ENCODE results near the gene ENO4.

Gene ENO4

DNA sequence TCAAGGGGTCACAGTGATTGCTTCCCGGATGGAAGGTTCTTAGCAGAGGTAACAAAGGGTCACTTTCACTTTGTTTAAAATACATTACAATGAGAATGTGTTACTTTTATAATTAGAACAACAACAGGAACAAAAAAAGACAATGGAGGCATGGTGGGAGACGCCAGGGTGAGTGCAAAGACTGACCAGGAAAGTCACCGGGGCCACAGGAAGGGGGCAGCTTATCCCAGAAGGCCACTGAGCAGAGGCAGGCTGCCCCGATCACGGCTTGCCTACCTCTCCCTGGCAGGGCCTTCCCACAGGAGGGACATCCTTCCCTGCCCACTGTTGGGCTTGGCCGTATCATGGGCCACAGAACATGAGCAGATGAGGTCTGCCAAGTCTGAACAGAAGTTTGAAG, 46.8 kb upstream of the ENO4 start:
- Histone ChIP-seq H3K9me2 (replicated peaks; ENCODE audit: insufficient read depth, low read length) (no peaks in the 10 kb centered on the region), H2AFZ (ENCODE audit: low read depth, low read length, severe bottlenecking) (no peak overlapping the region)

DNA sequence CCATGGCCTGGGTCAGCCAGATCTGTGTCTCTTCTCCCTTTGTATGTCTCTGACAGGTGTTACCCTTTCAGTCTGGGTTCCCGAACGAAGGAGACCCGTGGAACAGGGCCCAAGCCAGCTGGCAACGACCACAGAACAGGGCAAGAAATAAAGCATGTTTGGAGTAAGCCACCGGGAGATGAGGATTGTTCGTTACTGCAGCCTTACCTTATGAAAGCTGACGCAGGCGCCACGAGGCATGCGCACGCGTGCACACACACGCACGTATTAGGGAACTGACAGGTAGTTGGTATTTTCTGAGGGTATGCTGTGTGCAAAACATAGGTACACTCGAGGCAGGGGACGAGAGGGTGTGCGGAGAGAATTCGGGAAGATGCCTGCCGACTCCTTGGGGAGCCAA, 46.4 kb upstream of the ENO4 start:
- H3F3A ChIP-seq (ENCODE audit: insufficient read depth), result no peaks in the 10 kb centered on the region
- H3K9me3 ChIP-seq (ENCODE audit: insufficient read depth, low read length), result no peaks in the 10 kb centered on the region
- no peak overlapping the region for H3K4me2 ChIP-seq (ENCODE audit: low read depth, low read length, poor library complexity, severe bottlenecking)
- H3K27ac ChIP-seq (ENCODE audit: low read depth, low read length), result no peak overlapping the region
- no peaks in the 10 kb centered on the region for H3K9me2 ChIP-seq (replicated peaks; ENCODE audit: insufficient read depth, low read length)
- H3K4me3 ChIP-seq (ENCODE audit: insufficient read depth, low read length, poor library complexity, severe bottlenecking), result no peak overlapping the region
- no peaks in the 10 kb centered on the region for H3K27me3 ChIP-seq (ENCODE audit: low read length)
- no peaks in the 10 kb centered on the region for H3K79me2 ChIP-seq (ENCODE audit: insufficient read depth, low read length)
- no peak for TF ChIP-seq EZH2phosphoT487 (conservative IDR thresholded peaks at IDR 0.05; ENCODE audit: low read length)
- TF ChIP-seq, protein P1, sequence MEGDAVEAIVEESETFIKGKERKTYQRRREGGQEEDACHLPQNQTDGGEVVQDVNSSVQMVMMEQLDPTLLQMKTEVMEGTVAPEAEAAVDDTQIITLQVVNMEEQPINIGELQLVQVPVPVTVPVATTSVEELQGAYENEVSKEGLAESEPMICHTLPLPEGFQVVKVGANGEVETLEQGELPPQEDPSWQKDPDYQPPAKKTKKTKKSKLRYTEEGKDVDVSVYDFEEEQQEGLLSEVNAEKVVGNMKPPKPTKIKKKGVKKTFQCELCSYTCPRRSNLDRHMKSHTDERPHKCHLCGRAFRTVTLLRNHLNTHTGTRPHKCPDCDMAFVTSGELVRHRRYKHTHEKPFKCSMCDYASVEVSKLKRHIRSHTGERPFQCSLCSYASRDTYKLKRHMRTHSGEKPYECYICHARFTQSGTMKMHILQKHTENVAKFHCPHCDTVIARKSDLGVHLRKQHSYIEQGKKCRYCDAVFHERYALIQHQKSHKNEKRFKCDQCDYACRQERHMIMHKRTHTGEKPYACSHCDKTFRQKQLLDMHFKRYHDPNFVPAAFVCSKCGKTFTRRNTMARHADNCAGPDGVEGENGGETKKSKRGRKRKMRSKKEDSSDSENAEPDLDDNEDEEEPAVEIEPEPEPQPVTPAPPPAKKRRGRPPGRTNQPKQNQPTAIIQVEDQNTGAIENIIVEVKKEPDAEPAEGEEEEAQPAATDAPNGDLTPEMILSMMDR (IDR thresholded peaks at IDR 0.05; ENCODE audit: insufficient read depth, low read length, poor library complexity, severe bottlenecking), result no peak
- no peak overlapping the region for H3K9ac ChIP-seq (ENCODE audit: low read length)
- no peaks in the 10 kb centered on the region for H3K36me3 ChIP-seq (ENCODE audit: low read length)
- no peak overlapping the region for H2AFZ ChIP-seq (ENCODE audit: low read depth, low read length, severe bottlenecking)
- no peaks in the 10 kb centered on the region for H4K20me1 ChIP-seq (ENCODE audit: low read depth, low read length)

More for the DNA sequence above, 46.8 kb upstream of the ENO4 start:
- Histone ChIP-seq H3F3A (ENCODE audit: insufficient read depth) (no peaks in the 10 kb centered on the region), H3K79me2 (ENCODE audit: insufficient read depth, low read length) (no peaks in the 10 kb centered on the region), H3K9ac (ENCODE audit: low read length) (no peak overlapping the region), H3K4me3 (ENCODE audit: insufficient read depth, low read length, poor library complexity, severe bottlenecking) (no peak overlapping the region), H3K27me3 (ENCODE audit: low read length) (no peaks in the 10 kb centered on the region), H3K36me3 (ENCODE audit: low read length) (no peaks in the 10 kb centered on the region), H4K20me1 (ENCODE audit: low read depth, low read length) (no peaks in the 10 kb centered on the region), H3K27ac (ENCODE audit: low read depth, low read length) (no peak overlapping the region), H3K9me3 (ENCODE audit: insufficient read depth, low read length) (no peaks in the 10 kb centered on the region), H3K4me2 (ENCODE audit: low read depth, low read length, poor library complexity, severe bottlenecking) (no peak overlapping the region)
- TF ChIP-seq, protein P1 (IDR thresholded peaks at IDR 0.05; ENCODE audit: insufficient read depth, low read length, poor library complexity, severe bottlenecking), result no peak
- TF ChIP-seq EZH2phosphoT487 (conservative IDR thresholded peaks at IDR 0.05; ENCODE audit: low read length), result no peak

DNA sequence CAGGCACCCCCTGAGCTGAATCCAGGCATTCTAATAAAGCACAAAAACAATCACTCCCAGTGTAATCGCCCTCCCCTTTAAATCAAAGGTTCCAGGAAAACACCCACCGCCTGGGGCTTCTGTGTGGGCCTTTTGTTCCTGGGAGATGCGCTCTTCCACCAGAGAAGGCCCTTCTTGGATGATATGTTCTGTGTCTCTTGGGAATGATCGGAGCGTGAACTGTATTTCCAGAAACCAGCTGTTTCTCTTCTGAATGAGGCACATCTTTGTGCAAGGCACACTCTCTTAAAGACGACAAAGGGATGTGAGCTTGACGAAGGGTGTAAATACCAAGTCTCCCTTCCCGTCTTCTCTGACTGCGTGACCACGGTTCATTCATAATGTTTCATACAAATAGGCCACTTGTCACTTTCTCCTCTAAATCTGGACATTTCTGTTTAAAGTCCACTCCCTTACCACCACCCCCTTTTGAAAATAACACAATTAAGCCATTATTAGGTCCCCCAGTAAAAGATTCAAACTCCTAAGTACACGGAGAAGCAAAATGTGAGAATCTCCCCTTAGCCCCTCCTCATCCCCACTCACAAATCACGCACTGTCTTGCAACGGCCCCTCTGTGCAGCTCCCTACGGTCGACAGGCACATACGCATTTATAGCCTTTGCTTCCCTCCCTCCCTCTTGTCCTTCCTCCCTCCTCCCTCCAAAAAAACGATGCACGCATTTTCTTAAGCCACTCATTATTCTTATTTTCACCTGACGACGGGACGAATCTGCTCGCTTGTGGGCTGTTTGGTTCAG, 45.6 kb upstream of the ENO4 start:
- Histone ChIP-seq H3K27me3 (ENCODE audit: low read length) (no peaks in the 10 kb centered on the region), H3K4me3 (ENCODE audit: insufficient read depth, low read length, poor library complexity, severe bottlenecking) (no peak overlapping the region), H3K9me2 (replicated peaks; ENCODE audit: insufficient read depth, low read length) (no peaks in the 10 kb centered on the region), H3K36me3 (ENCODE audit: low read length) (no peaks in the 10 kb centered on the region), H4K20me1 (ENCODE audit: low read depth, low read length) (no peaks in the 10 kb centered on the region), H2AFZ (ENCODE audit: low read depth, low read length, severe bottlenecking) (no peak overlapping the region), H3F3A (ENCODE audit: insufficient read depth) (no peaks in the 10 kb centered on the region), H3K9me3 (ENCODE audit: insufficient read depth, low read length) (no peaks in the 10 kb centered on the region), H3K9ac (ENCODE audit: low read length) (no peak overlapping the region), H3K4me2 (ENCODE audit: low read depth, low read length, poor library complexity, severe bottlenecking) (no peak overlapping the region), H3K79me2 (ENCODE audit: insufficient read depth, low read length) (no peaks in the 10 kb centered on the region), H3K27ac (ENCODE audit: low read depth, low read length) (no peak overlapping the region)
- no peak for TF ChIP-seq EZH2phosphoT487 (conservative IDR thresholded peaks at IDR 0.05; ENCODE audit: low read length)
- TF ChIP-seq, protein P1 (IDR thresholded peaks at IDR 0.05; ENCODE audit: insufficient read depth, low read length, poor library complexity, severe bottlenecking), result no peak
